Activated CD4-positive, alpha-beta T cell treated with anti-CD3 and anti-CD28 coated beads, Interleukin-2, amount 10 ng/mL, durations not matched to agents 7 days and 5 days (primary cell): ENCODE data around the gene S100A12. TPM values are rescaled to one million over a fixed set of nuclear protein-coding genes. Genes with fewer than 3 reads are reported as not detected.
A peak's percentile ranks its signal among the peaks of the same experiment; 100 is the strongest.
"Not testable (repeated sequence)": the region's sequence is repeated elsewhere in the genome, so short reads cannot be mapped to it uniquely, and the experiment has no call there.

Experiments
- CTCF ChIA-PET: fragments of 350-600 bp; sonication (Branson Sonifier 250); formaldehyde crosslinking; loops from one replicate; lab custom pipeline; 2021; ENCODE audit warnings: antibody characterized with exemption; lab: Charles Lee
- POLR2A ChIA-PET: fragments of 350-600 bp; sonication (Branson Sonifier 250); formaldehyde crosslinking; loops from one replicate; lab custom pipeline; 2021; ENCODE audit warnings: antibody characterized with exemption; lab: Charles Lee
- DNase-seq: peaks from one replicate; pipeline ENCODE4 v3.0.0-alpha.2; 2020
- H3K27ac Mint-ChIP-seq: one replicate; pipeline ENCODE4 v1.8.0; 2021; ENCODE audit warnings: mild to moderate bottlenecking, moderate library complexity, mixed read lengths
- H3K27me3 Mint-ChIP-seq: one replicate; pipeline ENCODE4 v1.8.0; 2021; ENCODE audit warnings: mixed read lengths
- H3K36me3 Mint-ChIP-seq: one replicate; pipeline ENCODE4 v1.8.0; 2021; ENCODE audit warnings: low read depth, mixed read lengths
- H3K4me1 Mint-ChIP-seq: one replicate; pipeline ENCODE4 v1.8.0; 2021; ENCODE audit warnings: mixed read lengths
- H3K4me3 Mint-ChIP-seq: one replicate; pipeline ENCODE4 v1.8.0; 2021; ENCODE audit warnings: mild to moderate bottlenecking, moderate library complexity, mixed read lengths
- H3K9me3 Mint-ChIP-seq: one replicate; pipeline ENCODE4 v1.8.0; 2021; ENCODE audit warnings: mixed read lengths
- total RNA-seq, 2 experiments: library from RNA; stranded (reverse); gene quantifications; one replicate each; pipeline ENCODE4 v1.2.3, GENCODE V29; 2021

The S100A12 gene
- total RNA-seq, 2 experiments from 2014 or later = not detected

DNA sequence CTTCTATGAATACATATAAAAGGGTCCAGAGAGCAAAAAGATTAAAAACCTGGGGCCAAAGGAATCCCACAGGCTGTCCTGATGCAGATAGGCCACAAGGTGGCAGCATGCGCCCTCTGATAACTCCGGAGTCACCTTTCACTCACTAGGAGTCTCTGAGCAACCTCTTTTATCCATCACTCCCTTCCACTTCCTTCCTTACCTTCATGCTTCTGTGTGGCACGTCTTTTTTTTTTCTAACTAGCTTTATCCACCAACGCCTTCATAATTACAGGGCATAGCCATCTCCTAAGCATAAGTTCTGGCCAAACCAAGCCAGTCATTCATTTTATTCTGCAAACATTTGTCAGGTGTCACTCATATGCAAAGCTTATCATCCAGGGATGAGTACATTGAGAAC, 22.9 kb downstream of the S100A12 start:
- Mint-ChIP-seq H3K4me3 (no peak overlapping the region), H3K36me3 (no peaks in the 10 kb centered on the region), H3K27ac (no peak overlapping the region), H3K4me1 (peaks cover 11% of the 10 kb centered on the region), H3K9me3 (no peaks in the 10 kb centered on the region), H3K27me3 (peaks cover 19% of the 10 kb centered on the region)
- DNase-seq = peak; percentile 78
- CTCF ChIA-PET = interaction anchor here (0.5 to 2.1 kb wide), 6 partner anchors 35 to 1766 kb away, joined by 3 to 6 read pairs (median 3); no protein-coding TSS in a partner anchor
- POLR2A ChIA-PET = interaction anchor here (0.6 kb wide), 1 partner anchor 183 kb away, joined by 8 read pairs; the partner anchor contains the start of gene S100A6

DNA sequence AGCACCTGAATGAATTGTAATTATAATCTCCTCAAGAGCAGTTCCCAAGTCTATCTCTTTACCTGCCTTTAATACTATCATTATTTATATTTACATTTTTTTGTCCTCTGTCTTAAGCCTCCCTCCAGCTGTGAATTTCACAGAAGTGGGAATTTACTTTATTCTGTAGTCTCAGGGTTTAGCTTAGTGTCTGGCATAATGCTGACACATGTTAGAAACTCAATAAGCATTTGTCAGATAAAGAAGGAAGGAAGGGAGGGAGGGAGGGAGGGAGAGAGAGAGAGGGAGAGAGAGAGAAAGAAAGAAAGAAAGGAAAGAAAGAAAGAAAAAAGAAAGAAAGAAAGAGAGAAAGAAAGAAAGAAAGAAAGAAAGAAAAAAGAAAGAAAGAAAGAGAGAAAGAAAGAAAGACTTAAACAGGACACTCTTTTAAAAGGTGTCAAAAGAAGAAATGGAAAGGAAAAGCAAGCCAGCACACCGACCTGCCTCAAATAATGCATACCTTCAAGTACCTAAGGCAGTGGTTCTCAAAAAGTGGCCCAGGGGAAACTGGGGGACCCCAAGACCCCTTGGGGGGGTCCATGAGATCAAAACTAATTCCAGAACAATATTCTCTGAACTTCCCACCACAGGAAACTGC, 25.0 kb downstream of the S100A12 start:
- Mint-ChIP-seq H3K4me1 (peaks cover 13% of the 10 kb centered on the region), H3K27me3 (peaks cover 26% of the 10 kb centered on the region), H3K27ac (no peak overlapping the region), H3K9me3 (no peaks in the 10 kb centered on the region), H3K36me3 (no peaks in the 10 kb centered on the region), H3K4me3 (no peak overlapping the region)
- no peak for DNase-seq
- ChIA-PET POLR2A (no interaction called here), CTCF (no interaction called here)

DNA sequence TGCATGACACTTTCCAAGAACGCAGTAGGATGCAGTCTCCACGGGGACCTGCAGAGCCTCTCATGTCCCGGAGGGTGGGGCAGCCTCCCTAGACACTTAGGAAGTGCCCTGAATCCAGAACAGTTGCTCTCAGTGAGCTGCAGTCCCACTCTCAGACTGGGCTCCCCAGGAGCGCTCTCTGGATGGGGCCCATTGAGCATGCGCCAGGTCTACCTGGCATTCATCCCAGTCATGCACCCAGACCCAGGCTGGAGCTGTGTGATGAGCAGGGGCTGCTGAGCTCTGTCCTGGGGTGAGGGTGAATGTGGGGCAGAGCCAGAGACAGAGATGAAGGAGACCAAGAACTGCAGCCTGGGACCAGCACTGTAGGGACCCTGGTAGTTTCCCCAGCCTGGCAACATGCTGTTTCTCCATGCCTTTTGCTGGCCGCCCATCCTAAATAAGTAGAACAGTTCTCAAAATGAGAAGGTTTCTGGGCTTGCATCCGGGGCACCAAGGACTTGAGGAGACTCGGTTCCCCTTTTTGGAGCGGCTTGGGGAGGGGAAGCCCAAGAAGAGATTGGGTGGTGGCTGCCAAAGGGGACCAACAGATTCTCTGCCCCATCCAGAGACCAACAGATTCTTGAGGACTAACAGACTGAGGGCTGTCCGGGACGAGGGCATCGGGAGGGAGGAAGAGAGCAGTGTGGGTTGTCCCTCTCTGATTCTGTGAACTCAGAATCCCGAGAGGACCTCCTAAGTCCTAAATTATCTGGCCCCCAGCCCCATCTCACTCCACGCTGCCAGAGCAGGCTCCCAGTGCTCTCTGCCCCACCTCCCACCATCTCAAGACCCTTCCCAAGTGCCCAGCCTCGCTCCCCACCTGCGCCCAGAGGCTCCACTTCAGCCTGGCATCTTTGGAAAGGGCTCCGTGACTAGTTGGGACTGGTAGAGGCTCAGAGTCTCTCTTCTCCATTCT, 25.8 kb downstream of the S100A12 start:
- POLR2A ChIA-PET = no interaction called here
- H3K27ac Mint-ChIP-seq = no peak overlapping the region
- H3K4me1 Mint-ChIP-seq = peaks cover 21% of the 10 kb centered on the region
- DNase-seq = no peak
- H3K27me3 Mint-ChIP-seq = peaks cover 26% of the 10 kb centered on the region
- no peaks in the 10 kb centered on the region for H3K36me3 Mint-ChIP-seq
- no peaks in the 10 kb centered on the region for H3K9me3 Mint-ChIP-seq
- CTCF ChIA-PET = interaction anchor here (1.3 kb wide), 1 partner anchor 13 kb away, joined by 4 read pairs; no protein-coding TSS in a partner anchor
- H3K4me3 Mint-ChIP-seq = no peak overlapping the region

DNA sequence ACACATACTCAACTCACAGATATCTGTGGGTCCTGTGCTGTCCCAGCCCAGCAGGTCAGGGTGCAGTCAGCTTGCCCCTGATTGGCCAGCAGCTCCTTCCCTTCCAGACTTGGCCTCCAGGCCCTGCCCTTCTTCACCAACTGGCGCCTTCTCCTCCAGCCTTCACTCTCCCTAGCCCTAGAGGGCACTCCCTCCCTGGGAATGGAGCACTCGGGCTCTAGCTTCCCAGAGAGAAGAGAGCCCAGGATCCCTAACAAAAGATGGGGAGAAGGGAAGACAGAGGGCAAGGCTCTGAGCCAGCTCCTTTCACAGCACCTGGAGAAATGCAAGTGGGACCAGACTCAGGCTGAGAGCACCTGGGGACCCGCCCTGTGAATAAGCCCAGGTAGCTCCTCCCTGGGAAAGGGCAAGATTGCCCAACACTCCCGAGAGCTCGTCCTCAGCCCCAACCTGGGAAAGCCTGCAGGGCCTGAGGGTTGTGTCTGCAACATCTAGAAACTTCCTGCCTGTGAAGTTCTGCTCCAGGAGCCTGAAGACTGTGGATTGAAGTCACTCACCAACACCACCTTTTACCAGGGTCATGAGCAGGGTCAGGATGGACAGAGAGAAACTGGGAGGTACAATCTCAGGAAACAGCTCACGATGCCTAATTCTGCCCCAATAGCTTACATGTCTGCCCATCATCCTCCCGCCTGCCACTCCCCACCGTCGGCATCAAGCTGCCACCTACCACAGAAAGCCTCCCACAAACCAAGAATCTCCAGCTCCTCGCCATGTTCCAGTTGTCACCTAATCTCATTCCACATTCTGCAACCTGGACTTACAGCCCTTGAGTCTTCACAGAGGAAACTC, 26.7 kb downstream of the S100A12 start, which contains the start of gene PGLYRP4:
Gene PGLYRP4, minus strand, starts transcription at position 331 of the 852 bp plus-strand sequence. CDS start 909 bp downstream, outside the sequence.
- peaks cover 26% of the 10 kb centered on the region for H3K27me3 Mint-ChIP-seq
- CTCF ChIA-PET = interaction anchor here (1.3 kb wide), 1 partner anchor 13 kb away, joined by 4 read pairs; no protein-coding TSS in a partner anchor

DNA sequence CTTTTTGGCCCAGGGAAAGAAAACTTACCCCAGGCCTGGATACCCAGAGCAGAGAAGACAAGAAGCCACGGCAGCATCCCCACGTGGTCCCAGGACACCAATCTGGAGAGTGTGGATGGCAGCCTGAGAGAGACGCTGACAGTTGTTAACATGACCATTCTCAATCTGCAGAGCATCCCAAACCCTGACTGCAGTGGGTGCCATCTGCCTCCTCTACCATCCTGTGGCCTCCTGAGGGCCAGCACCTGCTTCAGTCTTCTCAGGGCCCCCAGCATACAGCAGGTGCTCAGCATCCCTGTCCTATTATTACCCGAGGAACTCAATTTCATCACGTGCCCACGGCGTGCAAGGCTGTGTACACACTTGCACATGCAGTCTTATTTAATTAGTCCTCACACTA, 27.6 kb downstream of the S100A12 start:
- CTCF ChIA-PET = no interaction called here
- peaks cover 26% of the 10 kb centered on the region for H3K27me3 Mint-ChIP-seq

More for the DNA sequence above, 26.7 kb downstream of the S100A12 start, which contains the start of gene PGLYRP4:
- H3K36me3 Mint-ChIP-seq = no peaks in the 10 kb centered on the region
- POLR2A ChIA-PET = no interaction called here
- no peaks in the 10 kb centered on the region for H3K9me3 Mint-ChIP-seq
- no peak within 1 kb of the TSS for H3K27ac Mint-ChIP-seq
- H3K4me3 Mint-ChIP-seq = no peak within 1 kb of the TSS
- peak; percentile 1 for DNase-seq
- H3K4me1 Mint-ChIP-seq = peaks cover 29% of the 10 kb centered on the region

DNA sequence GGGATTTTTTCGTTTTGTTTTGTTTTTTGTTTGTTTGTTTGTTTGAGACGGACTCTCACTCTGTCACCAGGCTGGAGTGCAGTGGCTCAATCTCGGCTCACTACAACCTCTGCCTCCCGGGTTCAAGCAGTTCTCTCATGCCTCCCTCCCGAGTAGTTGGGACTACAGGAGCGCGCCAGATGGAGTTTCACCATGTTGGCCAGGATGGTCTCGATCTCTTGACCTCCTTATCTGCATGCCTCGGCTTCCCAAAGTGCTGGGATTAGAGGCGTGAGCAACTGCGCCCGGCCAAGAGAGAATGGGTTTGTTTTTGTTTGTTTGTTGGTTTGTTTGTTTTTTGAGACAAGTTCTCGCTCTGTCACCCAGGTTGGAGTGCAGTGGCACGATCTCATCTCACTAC, 28.4 kb downstream of the S100A12 start:
- H3K4me3 Mint-ChIP-seq, DNase-seq, H3K9me3 Mint-ChIP-seq, H3K36me3 Mint-ChIP-seq, H3K27ac Mint-ChIP-seq, POLR2A ChIA-PET, CTCF ChIA-PET: not testable (repeated sequence)
- Mint-ChIP-seq H3K4me1 (peaks cover 42% of the 10 kb centered on the region), H3K27me3 (peaks cover 33% of the 10 kb centered on the region)

More for the DNA sequence above, 27.6 kb downstream of the S100A12 start:
- no peaks in the 10 kb centered on the region for H3K36me3 Mint-ChIP-seq
- H3K4me3 Mint-ChIP-seq = no peak overlapping the region
- H3K9me3 Mint-ChIP-seq = no peaks in the 10 kb centered on the region
- H3K27ac Mint-ChIP-seq = no peak overlapping the region
- H3K4me1 Mint-ChIP-seq = peaks cover 37% of the 10 kb centered on the region
- peak; percentile 3 for DNase-seq
- POLR2A ChIA-PET = no interaction called here

DNA sequence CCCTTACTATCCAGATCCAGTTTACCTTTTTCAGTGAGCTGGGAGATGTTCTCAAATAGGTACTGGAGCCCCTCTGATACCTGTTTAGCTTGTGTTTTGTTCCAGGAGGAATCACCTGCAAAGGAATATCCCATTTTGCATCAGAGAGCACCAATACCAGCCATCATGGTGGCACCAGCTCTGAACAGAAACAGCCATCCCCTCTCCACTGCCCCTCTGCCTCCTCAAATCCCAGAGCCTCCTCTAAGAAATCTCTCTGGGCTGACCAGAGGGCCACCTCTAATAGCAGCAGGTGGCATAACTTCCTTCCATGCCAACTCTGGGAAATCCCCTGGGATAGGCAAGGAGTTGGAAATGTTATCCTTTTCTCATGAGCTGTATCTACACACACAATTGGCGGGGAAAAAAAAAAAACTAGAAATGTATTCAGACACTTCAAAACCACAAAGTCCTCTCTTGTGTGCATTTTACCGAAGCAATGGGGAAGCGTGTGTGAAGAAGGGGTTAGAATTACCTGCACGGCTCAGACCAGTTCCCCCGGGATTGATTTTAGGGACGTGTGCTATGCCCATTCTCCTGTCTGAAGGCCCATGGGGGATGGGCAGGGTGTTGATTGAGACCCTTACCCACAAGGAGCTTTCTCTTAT, 29.2 kb downstream of the S100A12 start:
- ChIA-PET CTCF (interaction anchor here (0.8 to 1.0 kb wide), 2 partner anchors 9 to 42 kb away, joined by 3 to 4 read pairs; no protein-coding TSS in a partner anchor), POLR2A (no interaction called here)
- Mint-ChIP-seq H3K36me3 (no peaks in the 10 kb centered on the region), H3K4me1 (peaks cover 42% of the 10 kb centered on the region), H3K9me3 (no peaks in the 10 kb centered on the region), H3K27me3 (peaks cover 30% of the 10 kb centered on the region), H3K4me3 (no peak overlapping the region), H3K27ac (no peak overlapping the region)
- no peak for DNase-seq

DNA sequence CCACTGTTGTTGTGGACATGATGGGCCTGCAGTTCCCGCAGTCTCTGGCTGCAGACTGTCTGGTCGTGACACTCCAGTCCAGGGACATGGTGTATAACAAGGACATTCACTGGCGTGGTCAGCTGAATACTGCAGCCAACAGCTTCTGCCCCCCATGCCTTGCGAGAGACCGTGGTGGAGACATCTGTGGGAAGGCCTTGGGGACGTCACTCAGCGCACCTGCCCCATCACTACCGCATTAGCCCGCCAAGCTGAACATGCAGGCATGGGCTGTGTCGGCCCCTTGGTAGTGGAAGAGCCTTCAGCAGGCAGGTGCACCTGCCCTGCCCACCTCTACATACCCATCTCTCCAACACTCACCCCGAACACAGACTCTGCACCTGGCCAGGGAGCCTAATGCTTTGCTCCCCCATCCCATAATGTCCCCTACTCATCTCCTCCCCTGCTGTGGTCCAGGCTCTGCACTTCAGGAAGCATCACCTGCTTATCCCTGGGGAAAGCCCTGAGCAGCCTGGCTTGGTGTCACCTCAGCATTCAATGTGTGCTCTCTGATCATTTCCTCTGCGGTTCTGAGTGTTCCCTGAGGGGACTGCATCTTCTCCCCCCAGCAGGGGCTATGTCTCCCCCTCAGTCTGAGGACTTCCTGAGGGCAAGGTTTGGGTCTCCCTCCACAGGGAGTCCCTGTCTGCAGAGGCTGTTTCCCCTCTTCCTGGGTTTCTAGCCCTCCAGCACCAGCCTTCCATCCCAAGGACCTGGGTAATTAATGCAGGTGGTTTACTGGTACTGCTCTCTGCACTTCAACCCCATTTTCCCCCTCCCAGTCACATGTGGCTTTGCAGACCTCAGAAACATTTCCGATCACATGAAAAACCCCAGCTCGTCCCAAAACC, 30.0 kb downstream of the S100A12 start:
- Mint-ChIP-seq H3K36me3 (no peaks in the 10 kb centered on the region), H3K27ac (peak overlapping the region; percentile 4), H3K4me3 (no peak overlapping the region), H3K27me3 (peaks cover 26% of the 10 kb centered on the region), H3K9me3 (no peaks in the 10 kb centered on the region), H3K4me1 (peaks cover 47% of the 10 kb centered on the region)
- ChIA-PET POLR2A (no interaction called here), CTCF (interaction anchor here (0.9 to 1.3 kb wide), 3 partner anchors 12 to 57 kb away, joined by 3 to 5 read pairs (median 3); partner anchors contain the start of gene S100A9)
- no peak for DNase-seq

DNA sequence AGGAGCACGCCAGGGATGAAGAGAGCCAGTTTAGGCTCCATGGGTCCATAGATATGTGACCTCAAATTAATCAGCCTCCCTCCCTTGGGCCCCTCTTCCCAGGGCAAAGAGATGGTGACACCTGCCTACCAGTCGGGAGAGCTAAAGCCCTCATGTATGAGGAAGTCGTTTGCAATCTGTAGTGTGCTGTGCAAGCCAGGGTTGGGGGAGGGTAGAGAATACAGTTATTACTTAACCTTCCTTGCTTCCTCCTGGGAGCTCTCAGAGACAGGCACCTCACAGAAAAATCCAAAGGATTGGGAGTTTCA, 30.7 kb downstream of the S100A12 start:
- H3K27ac Mint-ChIP-seq = no peak overlapping the region
- H3K4me3 Mint-ChIP-seq = no peak overlapping the region
- ChIA-PET CTCF (interaction anchor here (0.9 to 1.3 kb wide), 2 partner anchors 13 to 56 kb away, joined by 3 to 5 read pairs; partner anchors contain the start of gene S100A9), POLR2A (no interaction called here)
- DNase-seq = no peak
- no peaks in the 10 kb centered on the region for H3K9me3 Mint-ChIP-seq
- H3K36me3 Mint-ChIP-seq = no peaks in the 10 kb centered on the region
- H3K4me1 Mint-ChIP-seq = peaks cover 54% of the 10 kb centered on the region
- H3K27me3 Mint-ChIP-seq = peaks cover 26% of the 10 kb centered on the region

DNA sequence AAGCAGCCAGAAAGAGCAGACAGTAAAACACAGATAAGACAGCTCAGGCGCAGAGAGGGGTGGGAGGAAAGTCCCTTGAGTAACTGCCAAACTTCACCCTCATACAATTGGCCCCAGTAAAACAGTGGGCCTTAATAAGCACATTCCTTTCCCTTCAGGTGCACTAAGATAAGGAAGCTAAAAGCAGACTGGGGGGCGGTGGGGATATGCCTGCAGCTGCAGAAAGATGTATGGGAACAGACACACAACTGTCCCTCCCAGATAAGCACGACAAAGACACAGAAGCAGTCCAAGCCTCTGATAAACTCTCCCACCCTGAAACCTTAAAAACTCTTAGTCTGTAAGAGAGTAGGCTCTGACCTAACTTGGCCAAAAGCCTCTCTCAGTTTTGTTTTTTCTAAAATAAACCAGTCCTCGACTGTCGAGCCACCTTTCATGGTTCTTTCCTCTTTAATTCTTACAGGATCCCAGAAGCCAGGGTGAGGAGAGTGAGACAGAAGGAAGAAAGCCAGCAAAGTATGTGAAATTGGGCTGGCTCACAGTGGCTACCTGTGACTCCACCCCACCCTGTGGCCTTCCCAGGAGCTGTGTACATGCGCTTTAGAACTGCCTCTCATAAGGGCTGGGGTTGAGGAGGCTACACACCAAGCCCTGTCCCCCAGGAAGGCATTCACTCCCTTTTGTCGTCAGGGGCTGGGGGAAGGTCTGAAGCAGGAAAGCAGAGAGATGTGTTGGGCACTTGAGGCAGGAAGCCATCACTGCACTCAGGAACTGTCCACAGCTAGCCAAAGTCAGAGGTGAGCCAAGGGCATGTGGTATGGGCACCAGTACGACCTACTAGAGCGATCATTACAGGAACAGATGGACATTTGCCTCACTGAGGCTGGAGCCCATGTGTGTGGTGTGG, 31.4 kb downstream of the S100A12 start:
- POLR2A ChIA-PET = no interaction called here
- Mint-ChIP-seq H3K9me3 (no peaks in the 10 kb centered on the region), H3K4me3 (no peak overlapping the region), H3K27me3 (peaks cover 25% of the 10 kb centered on the region), H3K4me1 (peaks cover 59% of the 10 kb centered on the region), H3K36me3 (no peaks in the 10 kb centered on the region), H3K27ac (no peak overlapping the region)
- CTCF ChIA-PET = interaction anchor here (0.6 to 1.3 kb wide), 2 partner anchors 13 to 395 kb away, joined by 3 to 5 read pairs; partner anchors contain the start of gene S100A9
- DNase-seq = no peak
